Measurements from ENCODE around the gene DOK7.
"Not testable (repeated sequence)": the region's sequence is repeated elsewhere in the genome, so short reads cannot be mapped to it uniquely, and the experiment has no call there.

The DOK7 gene

DNA sequence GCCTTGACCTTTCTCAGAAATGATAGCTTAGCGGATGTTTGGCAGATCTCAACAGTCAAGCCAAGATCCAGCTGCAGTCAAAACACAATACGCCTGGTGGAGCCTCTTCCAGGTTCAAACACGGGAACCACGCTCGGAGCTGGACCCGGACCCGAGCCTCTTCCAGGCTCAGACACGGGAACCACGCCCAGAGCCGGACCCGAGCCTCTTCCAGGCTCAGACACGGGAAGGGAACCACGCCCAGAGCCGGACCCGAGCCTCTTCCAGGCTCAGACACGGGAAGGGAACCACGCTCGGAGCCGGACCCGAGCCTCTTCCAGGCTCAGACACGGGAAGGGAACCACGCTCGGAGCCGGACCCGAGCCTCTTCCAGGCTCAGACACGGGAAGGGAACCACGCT, 48.5 kb downstream of the DOK7 start:
- DNase-seq, result not testable (repeated sequence)

DNA sequence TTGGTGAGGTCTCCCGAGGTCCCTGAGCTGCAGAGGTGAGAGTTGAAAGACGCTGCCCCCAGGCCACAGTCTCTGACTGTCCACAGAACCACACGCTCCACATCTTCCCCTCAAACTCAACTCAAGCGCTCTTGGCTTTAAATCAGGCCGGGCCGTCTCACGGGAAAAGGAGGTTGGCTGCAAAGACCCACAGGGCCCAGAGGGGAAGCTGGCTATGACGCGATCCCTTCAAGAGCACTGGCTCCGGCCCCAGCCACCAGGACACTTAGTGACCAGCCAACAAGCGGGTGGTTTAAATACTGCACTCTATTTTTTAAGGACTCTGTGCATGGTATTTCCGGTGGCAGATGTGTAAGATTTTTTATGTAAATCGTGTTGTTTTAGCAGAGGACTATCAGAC, 49.2 kb downstream of the DOK7 start:
- DNase-seq, result no peak

DNA sequence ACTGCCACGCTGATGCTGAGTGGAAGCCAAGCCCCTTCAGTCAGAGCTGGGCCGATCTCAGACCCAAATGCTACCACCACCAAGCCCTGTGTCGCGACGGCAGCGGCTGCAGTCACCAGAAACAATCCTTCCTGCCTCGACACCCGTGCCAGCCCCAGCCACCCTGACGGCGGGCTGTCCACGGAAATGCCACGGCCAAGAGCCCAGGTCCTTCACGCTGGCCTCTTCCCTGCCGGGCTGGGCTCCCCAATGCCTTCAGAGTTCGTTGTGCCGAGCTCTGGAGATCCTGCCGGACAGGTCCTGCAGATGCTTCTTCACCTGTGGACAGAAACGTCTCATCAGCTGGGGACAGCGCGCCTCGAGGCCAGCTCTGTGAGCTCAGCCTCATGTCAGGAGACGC, 49.6 kb downstream of the DOK7 start:
- DNase-seq, result no peak

DNA sequence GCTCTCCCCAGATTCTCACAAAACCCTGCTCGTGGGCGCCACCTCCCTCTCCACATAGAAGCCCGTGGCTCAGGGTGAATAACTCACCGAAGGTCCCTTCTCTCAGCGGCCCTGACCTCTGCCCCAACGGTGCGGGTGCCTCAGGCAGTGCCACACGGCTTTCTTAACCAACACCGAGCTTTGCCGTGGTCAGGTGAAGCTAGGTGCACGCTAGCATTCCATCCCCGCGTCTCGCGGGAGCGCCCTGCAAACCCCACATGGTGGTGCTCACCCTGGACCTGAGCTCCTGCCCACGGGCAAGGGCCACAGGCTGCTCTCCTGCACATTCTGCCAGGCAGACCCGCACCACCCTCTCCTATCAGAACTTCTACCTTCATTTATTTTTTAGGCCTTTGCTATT, 50.7 kb downstream of the DOK7 start:
- DNase-seq, result no peak

DNA sequence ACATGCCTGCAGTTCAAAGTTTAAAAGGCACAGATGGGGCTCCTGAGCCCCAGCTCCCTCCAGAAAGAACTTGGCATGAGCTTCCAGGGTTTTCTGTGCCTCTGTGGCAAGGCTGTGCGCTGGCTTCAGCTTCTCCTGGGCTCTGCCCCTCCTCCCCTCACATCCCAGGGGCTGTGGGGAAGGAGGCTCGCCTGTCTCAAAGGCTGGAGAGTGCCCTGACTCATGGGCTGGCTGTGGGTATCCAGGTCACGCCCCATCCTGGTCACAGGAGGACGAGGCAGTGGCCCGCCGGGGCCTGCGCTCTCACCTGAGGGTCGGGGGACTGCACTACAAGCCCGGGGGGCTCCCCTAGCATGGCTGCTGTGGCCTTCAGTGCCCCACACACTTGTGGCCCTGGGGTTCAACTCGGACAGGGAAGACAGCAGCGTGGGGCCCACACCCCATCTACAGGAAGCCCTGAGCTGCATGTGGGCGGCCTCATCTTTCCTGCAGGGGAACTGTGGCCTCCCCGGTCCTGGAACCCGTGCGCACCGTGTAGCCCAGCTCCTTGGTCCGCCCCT, 51.2 kb downstream of the DOK7 start:
- no peak for DNase-seq

DNA sequence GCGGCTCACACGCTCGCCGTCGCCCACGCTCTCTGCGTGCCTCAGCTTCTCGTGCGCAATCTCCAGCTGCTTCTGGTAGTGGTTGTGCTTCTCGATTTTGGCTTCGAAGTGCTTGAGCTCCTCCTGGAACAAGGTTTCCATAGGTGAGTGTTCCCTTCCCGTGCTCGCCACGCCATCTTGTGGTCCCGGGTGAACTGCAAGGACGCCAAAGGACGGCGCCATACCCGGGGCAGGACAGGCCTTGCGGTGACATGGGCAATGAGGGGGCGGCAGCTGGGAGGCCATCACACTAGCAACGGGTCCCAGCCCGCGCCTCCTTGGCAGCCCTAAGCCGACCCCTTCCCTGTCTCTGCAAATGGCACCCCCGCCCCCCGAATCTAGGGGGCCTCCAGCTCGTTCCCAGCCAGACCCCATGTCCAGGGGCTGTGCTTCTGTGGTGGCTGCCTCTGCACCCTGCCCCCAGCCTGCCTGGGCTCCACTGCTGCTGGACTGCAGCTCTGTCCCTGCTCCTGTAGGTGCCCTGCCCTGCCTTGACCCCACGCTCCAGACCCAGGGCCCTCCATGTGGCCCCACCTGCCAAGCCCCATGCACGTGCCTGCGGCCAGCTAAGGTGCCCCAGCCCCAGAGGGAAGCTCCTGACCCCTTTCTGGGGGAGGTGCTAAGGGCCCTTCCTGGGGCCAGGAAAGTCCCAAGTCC, 51.8 kb downstream of the DOK7 start:
- DNase-seq, result no peak

DNA sequence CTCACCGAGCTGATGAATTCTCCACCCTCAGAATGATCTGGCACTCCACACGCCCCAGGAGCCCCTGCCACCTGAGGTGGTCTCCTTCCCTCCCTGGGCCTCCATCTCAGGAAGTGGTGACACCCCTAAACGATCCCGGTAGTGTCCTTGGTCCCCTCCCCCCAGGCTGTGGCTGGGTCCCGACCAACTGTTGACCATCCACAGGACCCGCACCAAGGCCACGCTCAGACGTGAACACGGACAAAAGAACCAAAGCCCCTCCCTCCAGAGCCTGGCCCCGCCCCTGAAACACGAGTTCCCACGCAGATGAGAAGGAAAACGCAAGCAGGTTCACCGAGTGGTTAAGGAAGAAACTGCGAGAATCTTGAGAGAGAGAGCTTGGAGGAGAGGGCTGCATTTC, 52.5 kb downstream of the DOK7 start:
- no peak for DNase-seq

DNA sequence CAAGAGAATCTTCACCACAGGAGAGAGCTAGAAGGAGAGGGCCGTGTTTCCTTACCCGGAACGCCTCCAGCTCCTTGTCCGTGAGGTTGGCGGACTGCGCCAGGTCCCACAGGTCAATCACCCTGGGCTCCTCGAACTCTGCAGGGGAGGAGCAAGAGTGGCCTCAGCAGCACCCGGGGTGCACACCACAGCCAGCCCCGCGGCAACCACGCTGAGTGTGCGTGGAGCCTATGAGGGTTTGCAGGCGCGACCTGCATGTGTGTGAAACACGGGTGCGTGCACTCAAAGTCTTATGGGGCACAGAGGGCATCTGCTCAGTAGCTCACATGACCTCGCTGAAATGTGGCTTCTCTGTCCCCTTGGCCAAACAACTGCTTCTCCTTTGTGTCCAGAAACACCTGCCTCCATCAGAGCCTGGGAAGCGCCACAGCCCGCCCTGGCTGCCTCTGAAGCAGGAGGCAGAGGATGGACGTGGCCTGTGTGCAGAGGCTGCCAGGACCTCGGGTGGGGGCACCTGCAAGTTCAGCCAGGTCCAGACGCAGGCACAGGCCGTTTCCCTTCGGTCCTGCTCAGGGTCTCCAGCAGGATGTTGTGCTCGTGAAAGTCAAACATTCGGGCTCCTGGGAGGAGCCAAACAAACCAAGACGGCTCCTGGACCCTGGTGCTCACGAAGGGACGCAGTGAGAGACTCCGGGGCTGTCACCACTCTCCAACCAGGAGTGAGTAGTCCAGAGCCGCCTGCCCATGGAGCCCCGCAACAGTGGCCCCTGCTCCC, 53.1 kb downstream of the DOK7 start:
- no peak for DNase-seq

DNA sequence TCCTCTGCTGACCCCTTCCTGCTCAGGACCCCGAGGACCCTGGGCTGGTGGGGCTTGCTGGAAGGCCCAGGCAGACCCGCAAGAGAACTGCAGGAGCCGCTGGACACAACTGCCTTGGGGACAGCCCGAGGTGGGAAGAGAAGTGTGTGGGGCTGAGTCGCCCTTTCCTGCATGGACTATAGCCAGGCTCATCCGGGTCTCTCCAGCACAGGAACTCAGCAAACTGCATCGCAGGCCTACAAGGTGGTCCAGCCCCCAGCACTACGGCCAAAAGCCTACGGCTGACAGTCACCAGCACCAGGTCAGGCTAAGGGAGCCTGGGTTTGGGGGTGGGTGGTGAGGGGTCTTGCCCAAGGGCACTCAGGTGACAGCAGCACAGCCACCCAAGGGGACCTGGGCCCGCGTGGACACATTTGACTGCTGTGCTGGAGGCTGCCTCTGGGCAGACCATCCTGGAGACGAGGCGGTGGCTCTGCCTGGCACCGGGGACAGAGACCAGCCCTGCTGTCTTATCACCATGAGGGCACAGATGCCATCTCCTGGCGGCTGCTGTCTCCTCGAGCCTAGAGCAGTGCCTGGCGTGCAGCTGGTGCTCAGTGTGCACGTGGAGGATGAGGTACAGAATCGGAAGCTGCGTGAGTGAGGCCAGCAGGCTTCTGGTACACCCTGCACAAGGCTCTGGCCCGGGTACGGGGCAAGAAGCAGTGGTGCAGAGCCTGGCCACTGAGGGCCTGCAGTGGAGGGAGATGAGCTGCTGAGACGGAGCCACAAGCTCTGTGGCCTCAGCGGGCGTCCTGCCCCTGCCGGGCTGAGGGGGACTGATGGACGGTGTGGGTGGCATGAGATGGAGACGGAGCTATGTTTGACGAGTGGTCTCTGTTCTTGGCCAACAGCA, 54.0 kb downstream of the DOK7 start:
- no peak for DNase-seq

DNA sequence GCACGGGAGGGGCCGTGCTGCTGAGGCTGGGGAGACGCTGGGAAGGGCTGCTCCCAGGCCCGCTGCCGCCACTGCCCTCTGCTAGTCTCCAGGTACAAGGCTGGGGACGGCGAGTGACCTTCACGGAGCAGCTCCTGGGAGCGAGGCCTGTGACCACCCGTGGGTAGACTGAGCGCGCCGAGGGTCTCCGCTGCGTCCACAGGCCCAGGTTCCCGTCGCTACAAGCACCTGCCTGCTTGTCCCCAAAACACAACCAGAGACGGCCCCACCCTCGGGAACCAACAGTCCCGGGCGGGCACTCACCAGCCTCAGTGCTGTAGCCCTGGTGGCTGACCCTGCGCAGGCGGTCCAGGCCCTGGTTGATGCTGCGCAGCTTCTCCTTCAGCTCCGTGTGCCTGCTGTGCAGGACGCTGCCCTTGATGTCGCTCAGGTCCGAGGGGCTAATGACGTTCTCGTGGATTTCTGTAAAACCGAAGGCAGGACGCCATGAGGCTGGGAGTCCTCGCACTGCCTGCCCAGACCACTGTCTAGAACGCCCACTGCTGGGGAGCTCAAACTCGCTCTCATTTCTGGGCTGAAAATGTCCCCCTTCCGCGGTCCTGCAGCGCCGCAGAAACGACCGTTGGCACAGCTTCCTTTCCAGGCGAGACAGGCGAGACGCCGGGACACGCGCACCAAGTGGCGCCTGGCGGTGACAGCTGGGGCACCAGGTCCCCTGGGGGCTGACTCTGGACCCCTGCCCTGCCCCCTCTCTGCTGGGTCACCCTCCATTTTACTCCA, 54.8 kb downstream of the DOK7 start:
- no peak for DNase-seq

DNA sequence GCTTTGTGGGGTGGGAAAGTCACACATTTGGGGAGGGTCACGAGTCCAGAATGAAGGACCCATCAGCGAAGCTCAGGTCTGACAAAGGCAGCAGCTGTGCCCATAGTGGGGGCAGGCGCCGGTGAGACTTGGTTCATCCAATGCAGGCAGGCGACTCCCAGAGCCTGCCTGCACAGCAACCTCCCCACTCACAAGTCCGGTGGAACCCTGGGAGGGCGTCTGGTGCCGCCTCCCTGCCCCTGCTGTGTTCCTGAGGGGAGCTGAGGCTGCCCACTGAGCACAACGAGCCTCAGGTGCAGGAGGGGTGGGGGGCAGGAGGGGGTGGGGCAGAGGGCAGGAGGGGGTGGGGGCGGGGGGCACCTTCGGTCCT, 55.4 kb downstream of the DOK7 start:
- no peak for DNase-seq

DNA sequence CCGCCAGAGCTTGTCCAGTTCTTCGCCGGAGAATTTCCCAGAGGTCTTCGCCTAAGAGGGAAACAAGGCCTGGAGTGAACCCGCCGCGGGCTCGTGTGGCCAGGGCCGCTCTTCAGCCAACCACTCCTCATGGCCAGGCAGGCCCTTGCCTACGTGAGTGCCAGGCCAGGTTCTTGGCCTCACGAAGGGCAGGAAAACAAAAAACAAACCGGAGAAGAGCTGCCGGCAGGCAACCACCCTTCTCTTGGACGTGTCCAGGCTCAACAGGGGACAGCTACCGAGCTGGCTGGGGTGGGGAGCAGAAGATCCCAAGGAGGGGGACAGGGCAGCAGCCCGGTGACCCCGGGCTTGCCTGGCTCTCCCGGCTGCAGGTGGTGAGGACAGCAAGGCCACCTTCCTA, 55.8 kb downstream of the DOK7 start:
- DNase-seq, result no peak

DNA sequence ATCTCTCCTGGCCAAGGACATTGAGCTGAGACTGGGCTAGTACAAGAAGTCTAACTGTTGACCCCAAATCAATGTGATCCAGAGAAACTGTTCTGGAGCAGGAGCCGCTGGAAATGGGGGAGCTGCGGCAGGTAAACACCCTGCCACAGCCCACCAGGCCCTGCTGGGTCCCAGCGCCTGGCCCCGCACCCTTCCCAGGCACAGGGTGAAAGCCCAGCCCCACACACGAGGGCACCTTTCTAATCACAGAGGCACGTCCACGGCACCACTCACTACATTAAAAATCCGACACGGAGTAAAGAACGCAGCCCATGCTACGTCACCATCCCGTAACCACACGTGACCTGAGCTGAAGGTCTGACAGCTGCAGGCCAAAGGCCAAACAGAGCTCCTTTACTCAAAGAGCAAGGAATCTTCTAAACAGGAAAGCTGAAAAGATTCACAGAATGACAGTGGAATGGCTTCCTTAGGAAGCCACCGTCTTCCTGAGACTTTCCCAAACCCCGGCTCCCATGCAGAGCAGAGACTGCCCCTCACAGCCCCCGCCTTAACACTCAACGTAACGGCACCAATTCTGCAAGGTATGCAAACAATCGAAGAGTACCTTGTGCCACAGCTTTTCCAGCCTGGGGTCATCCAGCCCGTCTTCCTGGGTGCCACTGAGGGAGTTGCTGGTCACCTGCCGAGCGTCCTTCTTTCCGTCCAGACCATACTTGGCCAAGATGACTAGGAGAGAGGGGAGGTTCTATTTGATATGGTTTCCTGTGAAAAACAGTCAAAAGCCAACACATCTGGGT, 56.6 kb downstream of the DOK7 start:
- DNase-seq, result no peak

DNA sequence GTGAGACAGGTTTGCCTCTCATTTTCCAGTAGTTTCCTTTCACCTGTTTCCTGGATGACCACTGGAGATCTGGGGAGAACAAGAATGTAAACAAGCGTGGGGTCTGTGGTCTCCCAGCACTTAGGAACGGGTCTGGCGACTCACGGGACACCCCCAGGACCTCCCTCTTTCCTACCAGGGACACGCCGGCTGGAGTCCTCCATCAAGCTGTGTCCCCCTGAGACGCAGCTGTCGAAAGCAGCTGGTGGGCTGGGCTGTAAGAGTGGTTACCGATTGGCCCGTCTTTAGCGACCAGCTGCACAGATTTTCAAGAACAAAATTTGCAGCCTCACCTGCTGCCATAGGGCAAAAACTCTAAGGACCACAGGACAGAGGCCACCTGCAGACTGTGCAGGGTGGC, 57.2 kb downstream of the DOK7 start:
- no peak for DNase-seq

DNA sequence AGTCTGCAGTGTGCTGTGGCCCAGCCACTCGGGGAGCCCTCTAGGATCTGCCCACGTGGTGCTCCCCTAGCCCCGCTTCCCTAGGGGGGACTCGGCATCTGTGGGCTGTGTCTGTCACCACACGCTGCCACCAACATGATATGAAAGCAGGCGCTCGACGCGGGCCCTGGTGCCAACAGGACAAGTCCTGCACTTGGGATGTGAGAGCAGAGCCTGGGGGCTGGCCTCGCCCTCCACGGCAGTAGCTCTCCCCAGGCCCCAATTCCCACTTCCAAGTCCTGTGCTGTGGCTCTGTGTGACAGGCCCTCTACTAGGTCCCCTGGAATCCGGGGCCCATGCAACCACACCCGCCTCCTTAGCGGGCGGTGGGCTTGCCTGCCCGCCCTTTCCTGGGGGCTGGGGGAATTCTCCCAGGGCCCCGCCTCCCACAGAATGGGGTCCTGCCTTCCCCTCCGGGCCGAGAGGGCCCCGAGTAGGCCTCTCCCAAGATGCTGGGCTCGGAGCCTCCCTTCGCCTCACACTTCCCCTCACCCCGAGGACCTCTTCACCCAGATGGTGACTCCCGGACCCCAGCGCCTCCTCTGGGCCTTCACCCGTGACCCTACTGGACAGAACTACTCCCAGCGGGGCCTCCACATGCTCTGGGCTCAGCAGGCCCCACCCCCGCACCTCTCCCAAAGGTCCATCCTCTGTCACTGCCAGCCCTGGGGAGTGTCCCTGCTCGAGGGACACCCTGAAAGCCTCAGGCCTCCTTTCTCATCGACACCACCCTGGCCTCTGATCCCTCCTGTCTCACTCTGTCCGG, 57.9 kb downstream of the DOK7 start:
- no peak for DNase-seq

DNA sequence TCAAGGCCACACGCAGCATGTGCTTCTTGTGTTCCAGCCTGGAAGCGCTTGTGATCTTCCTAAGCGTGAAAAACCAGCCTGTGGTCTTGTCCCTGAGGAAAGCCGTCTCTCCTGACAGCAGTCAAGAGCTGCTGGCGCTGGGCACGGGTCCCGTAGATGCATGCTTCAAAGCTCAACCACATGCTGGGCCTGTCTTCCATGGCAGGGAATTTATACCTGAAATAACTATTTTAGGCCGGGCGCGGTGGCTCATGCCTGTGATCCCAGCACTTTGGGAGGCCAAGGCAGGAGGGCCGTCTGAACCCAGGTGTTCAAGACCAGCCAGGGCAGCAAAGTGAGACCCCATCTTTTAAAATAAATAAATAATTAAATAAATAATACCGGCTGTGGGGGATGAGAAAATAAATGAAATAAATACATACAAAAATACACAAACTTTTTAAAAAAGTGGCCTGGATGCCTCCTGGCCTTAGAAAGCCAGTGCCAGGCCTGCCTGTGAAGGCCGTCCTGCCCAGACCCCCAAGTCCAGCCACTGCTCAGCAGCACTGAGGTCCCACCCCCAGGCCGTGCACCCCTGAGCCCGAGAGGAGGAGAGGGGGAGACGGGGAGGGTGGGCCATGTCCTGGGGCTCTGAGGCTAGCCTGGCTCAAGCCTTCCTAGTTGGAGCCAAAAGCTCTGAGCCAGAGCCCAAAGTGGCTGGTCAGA, 58.7 kb downstream of the DOK7 start:
- no peak for DNase-seq

DNA sequence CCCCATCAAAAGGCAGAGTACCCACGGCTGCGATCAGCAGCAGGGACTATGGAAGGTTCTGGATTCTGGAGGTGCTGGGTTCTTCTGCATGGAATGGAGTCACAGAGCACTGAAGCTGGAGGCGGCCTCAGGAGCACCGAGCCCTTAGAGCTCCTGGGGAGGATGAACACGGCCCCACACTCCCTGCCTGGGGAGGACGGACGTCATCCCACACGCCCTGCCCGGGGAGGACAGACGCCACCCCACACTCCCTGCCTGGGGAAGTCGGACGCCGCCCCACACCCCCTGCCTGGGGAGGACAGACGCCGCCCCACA, 59.2 kb downstream of the DOK7 start:
- no peak for DNase-seq

DNA sequence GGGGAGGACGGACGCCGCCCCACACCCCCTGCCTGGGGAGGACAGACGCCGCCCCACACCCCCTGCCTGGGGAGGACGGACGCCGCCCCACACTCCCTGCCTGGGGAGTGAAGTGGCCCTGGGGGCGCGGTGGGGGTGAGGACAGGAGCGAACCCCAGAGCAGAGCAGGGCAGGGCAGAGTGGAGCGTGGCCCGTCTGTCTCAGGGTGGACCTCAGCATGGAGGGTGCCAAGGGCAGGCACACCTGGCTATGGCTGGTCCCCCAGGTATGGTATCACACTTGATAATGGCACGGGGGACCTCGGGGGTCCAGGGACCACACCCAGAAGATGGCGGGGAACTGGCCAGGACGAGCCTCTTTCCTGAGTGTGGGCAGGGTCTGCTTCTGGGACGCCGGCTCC, 59.5 kb downstream of the DOK7 start:
- DNase-seq, result no peak

DNA sequence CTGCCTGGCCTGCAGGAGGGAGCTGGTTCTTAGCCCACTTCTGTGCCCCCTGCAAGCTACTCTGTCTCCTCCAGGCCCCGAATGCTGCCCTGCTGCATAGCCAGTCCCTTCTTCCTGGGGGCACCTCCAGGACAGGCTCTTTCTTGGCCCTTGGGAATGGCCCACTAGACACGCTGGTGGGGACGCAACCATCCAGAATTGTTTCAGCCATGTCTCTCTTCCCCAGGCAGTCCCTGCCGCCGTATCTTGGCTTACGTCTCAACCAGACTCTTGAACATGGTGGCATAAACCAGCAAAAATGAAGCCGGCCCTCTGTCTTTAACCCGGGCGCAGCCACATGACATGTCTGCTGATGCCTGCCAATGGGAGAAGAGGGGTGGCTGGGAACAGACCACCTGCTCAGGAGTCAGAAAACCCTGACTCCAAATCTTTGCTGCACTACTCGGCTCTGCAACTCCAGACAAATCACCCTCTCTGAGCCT, 60.1 kb downstream of the DOK7 start:
- no peak for DNase-seq

DNA sequence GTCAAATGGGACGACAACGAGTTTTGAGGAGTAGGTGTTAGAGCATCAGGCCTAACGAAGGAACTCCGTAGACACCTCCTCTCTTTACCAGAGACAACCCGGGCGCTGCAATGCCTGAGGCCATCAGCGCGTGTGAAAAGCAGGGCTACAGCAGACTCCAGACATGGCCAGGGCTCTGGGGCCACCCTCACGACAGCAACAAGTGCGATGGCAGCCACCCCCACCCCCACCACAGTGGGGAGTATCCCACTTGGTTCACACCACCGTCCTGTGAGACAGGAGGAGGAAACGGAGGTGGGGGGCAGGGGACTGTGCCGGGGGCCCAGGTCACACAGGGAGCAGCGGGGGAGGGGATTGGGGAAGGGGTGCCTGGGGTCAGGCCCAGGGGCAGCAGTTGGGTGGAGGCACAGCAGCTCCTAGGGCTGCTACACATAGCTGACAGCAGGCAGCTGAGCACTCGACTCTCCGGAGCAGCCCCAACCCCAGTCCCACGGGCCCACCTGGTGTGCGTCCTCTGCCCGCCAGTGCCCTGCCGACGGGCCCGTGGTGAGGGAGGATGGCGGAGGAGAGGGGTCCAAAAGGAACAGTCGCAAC, 60.6 kb downstream of the DOK7 start:
- DNase-seq, result no peak
